Measurements from ENCODE around the gene MYBBP1A. TPM values are rescaled to one million over a fixed set of nuclear protein-coding genes. Genes with fewer than 3 reads are reported as not detected.
A peak's percentile ranks its signal among the peaks of the same experiment; 100 is the strongest.

The MYBBP1A gene
- total RNA-seq, 4 donors from 2014 or later = 53.9 to 83.7 (median 54.5) TPM

DNA sequence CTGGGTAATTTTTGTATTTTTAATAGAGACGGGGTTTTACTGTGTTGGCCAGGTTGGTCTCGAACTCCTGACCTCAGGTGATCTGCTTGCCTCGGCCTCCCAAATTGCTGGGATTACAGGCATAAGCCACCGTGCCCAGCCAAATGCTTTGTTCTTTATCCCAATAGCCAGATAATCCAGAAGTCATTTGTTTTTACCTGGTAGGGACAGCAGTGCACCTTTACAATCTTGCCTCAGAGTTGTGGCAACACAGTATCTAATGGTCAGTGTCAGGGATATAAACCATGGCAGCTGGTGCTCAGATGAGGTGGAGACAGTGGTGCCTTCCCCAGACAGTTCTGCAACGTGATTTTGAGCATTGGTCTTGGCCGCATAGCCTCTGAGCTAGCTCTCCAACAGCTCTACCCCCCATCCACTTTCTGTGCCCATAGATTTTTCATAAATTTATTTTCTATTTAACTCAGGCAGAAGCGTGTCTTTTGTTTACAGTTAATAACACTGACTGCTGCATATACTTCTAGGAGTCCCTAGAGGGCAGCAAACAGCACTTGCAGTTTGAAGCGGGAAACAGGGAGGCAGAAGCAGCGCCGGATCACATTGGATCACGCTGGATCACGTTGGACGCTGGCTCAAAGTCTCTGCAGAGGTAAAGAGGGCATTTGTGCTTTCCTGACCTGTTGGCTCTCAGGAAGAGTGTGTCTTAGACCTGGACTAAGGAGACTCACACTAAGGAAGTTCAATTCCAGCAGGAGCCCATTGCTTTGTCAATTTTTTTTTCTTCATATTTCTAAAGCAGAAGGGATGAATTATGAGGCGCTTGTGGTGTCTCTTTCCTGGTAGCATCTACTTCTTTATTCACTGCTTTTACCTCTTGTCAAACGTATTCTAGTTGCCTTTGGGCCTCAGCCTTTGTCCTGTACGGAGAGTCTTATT, 10.3 kb upstream of the MYBBP1A start:
- 31% methylated on average over 16 of the region's 16 CpGs for WGBS, 2 donors
- TF ChIP-seq CTCF (IDR thresholded peaks at IDR 0.05) (peak in 1 of 3 donors; percentile 31), POLR2A (IDR thresholded peaks at IDR 0.05) (no peak)
- intact Hi-C loops (cut with DNase I; ENCODE audit: low total_unique reads) = loop anchor here (2.0 kb wide), 1 partner anchor 59 kb away; no protein-coding TSS in a partner anchor
- H3K4me3 ChIP-seq (ENCODE audit: low read depth, poor library complexity, severe bottlenecking) = no peak overlapping the region
- peak in 1 of 2 donors; percentile 58 for DNase-seq (ENCODE audit: low spot score in 2 of 2)

DNA sequence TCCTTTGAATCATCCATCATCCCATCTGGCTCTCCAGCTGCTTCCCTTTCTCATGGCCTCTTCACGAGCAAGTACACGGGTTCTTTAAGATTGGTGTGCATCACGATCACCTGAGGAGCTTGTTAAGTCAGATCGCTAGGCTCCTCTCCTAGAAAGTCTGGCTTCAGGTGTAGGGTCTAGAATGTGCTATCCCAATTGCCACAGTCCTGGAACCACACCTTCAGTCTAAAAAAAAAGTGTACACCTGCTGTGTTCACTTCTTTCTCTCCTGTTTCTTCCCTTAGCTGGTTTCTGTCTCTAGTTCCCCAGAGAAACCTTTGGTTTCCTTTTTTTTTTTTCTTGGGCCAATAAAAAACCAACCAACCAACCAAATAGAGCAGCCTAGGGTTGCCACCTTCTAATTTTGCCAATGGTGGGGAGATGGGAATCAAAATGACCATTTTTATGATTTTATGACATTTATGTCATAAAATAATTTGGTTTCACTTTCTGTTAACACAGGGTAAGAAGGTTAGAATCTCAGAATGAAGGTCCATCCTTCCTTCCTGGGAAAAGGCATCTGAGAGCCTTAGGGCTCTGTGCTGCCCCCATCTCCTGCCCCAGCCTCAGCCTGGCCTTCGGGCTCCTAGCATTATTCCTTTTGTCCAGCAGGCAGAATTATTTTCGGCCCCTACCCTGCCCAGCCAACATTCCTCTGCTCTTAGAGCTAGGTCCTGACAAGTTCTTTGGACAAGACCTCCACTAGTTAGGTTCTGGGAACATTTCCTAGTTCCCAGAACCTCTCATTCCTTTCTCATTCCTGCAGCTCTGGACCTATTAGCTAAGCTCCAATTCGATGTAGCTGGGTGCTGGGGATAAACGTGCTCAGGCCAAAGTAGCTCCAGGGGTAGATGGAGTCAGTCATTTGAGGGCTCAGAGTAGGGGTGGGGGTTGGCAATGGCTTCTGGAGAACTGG, 7.1 kb upstream of the MYBBP1A start:
- DNase-seq (ENCODE audit: low spot score in 2 of 2) = no peak
- TF ChIP-seq POLR2A (IDR thresholded peaks at IDR 0.05) (no peak), CTCF (IDR thresholded peaks at IDR 0.05) (no peak)
- WGBS, 2 donors = 50 to 69% methylated on average over 8 of the region's 8 CpGs
- H3K4me3 ChIP-seq (ENCODE audit: low read depth, poor library complexity, severe bottlenecking) = no peak overlapping the region
- intact Hi-C loops (cut with DNase I; ENCODE audit: low total_unique reads) = no loop called here

DNA sequence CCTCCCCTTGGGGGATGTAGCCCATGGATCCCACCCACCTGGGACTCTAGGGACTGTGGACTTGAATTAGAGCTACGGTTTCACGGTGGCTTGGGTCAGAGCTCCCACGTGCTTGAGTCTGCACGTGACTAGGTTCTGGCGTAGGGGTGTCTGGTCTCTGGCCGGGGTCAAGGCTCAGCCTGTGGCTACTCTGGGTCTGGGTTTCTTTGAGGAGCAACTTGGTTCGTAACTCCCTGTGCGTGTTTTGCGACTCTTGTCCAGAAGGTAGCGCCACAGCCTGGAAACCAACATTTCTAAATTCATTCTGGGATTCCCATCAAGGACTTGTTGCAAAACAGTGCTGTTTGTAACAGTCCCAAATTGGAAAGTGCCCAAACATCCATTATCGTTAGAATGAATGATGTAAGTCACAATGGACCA, 5.7 kb upstream of the MYBBP1A start:
- WGBS, 2 donors = 62 to 65% methylated on average over 11 of the region's 11 CpGs
- no peak for TF ChIP-seq CTCF (IDR thresholded peaks at IDR 0.05)
- no peak for TF ChIP-seq POLR2A (IDR thresholded peaks at IDR 0.05)
- intact Hi-C loops (cut with DNase I; ENCODE audit: low total_unique reads) = no loop called here
- H3K4me3 ChIP-seq (ENCODE audit: low read depth, poor library complexity, severe bottlenecking) = no peak overlapping the region
- DNase-seq (ENCODE audit: low spot score in 2 of 2) = no peak

GRCh38 chr17:4560421-4560820, 5.2 kb upstream of the MYBBP1A start, which contains the start of gene GGT6:
TSS of gene GGT6 (minus strand) at chr17:4560577. CDS start at chr17:4560521, 56 bp downstream.
- 57 to 62% methylated on average over 12 of the region's 12 CpGs for WGBS, 2 donors
- intact Hi-C loops (cut with DNase I; ENCODE audit: low total_unique reads) = no loop called here
- no peak within 1 kb of the TSS for H3K4me3 ChIP-seq (ENCODE audit: low read depth, poor library complexity, severe bottlenecking)
- no peak for TF ChIP-seq POLR2A (IDR thresholded peaks at IDR 0.05)
- no peak for TF ChIP-seq CTCF (IDR thresholded peaks at IDR 0.05)
- DNase-seq (ENCODE audit: low spot score in 2 of 2) = no peak

GRCh38 chr17:4559966-4560365, 4.8 kb upstream of the MYBBP1A start:
- no peak for DNase-seq (ENCODE audit: low spot score in 2 of 2)
- TF ChIP-seq CTCF (IDR thresholded peaks at IDR 0.05) (no peak), POLR2A (IDR thresholded peaks at IDR 0.05) (no peak)
- intact Hi-C loops (cut with DNase I; ENCODE audit: low total_unique reads) = no loop called here
- 54 to 78% methylated on average over 5 of the region's 5 CpGs for WGBS, 2 donors
- no peak overlapping the region for H3K4me3 ChIP-seq (ENCODE audit: low read depth, poor library complexity, severe bottlenecking)
